Mucosa of descending colon (tissue), 3 donors: ENCODE results near the gene GPR63. TPM values are rescaled to one million over a fixed set of nuclear protein-coding genes. Genes with fewer than 3 reads are reported as not detected.
A peak's percentile ranks its signal among the peaks of the same experiment; 100 is the strongest.
"Not testable (repeated sequence)": the region's sequence is repeated elsewhere in the genome, so short reads cannot be mapped to it uniquely, and the experiment has no call there.

Experiments
- ATAC-seq: fragments of 200-7000 bp; cut with Tn5 transposase; one replicate; pipeline ENCODE4 v1.9.1; 2020; ENCODE audit warnings: mild to moderate bottlenecking, moderate library complexity
- DNase-seq, 3 donors: peaks; one replicate each; pipeline ENCODE4 v3.0.0-alpha.2; 2020
- H3K36me3 ChIP-seq: fragments of 200-600 bp; one replicate; pipeline ENCODE4 v1.8.0; 2021; ENCODE audit warnings: low read depth, mild to moderate bottlenecking
- H3K4me1 ChIP-seq: fragments of 200-600 bp; one replicate; pipeline ENCODE4 v1.8.0; 2021; ENCODE audit warnings: low read depth, mild to moderate bottlenecking
- H3K4me3 ChIP-seq: fragments of 200-600 bp; one replicate; pipeline ENCODE4 v1.8.0; 2021; ENCODE audit warnings: mild to moderate bottlenecking
- H3K9me3 ChIP-seq: fragments of 200-600 bp; one replicate; pipeline ENCODE4 v1.8.0; 2021; ENCODE audit warnings: mild to moderate bottlenecking
- CTCF ChIP-seq: fragments of 200-600 bp; IDR thresholded peaks from one replicate; pipeline ENCODE4 v1.8.0; 2022; ENCODE audit warnings: antibody characterized with exemption, mild to moderate bottlenecking
- intact Hi-C, 2 donors: fragments of 100-400 bp; cut with DNase I in 1 of 2; cut with micrococcal nuclease in 1 of 2; formaldehyde crosslinking; loops; one replicate each; pipeline versions ENCODE4 v1.11.0 to v1.11.1; 2022; cut with DNase I, micrococcal nuclease
- long read RNA-seq, 2 donors: library from polyadenylated mRNA; unstranded; transcript quantifications; one replicate each; pipeline ENCODE4 v2.0.0, GENCODE V29; 2019 to 2021
- total RNA-seq, 3 donors: library from RNA; stranded (reverse); fragmentation: NEBNext Ultra II Directional in 2 of 3; extraction: Animal tissue kit (Norgen Biotek cat#: 25700) in 2 of 3; gene quantifications; one replicate each; pipeline versions ENCODE4 v1.2.1 to v1.2.4, GENCODE V29; 2021 to 2023
- donor health status: DM: no; HTN: no; CAD: no; lungs with moderate emphysema.
- donor health status: DM: no; HTN: no; CAD: no.
- donor health status: DM: no; HTN: yes; CAD: no.

Gene GPR63
- 1 to 10 TPM; 1.3 to 1.5 (median 1.3) TPM for total RNA-seq
- long read RNA-seq, donor 1, full-length matches to known transcripts: 2 of 5 reads
- long read RNA-seq, donor 1, partial matches to known transcripts: 0 of 5 reads
- long read RNA-seq, donor 1, other reads (novel, unspliced or antisense): 3 of 5 reads
- long read RNA-seq, donor 2: 0 reads

- DNase-seq: peak; percentile 78 to 85 (median 79)
- ATAC-seq: peak; percentile 93
- no peaks in the 10 kb centered on the region for H3K9me3 ChIP-seq
- peak within 1 kb of the TSS; percentile 37 for H3K4me3 ChIP-seq
- no peaks in the 10 kb centered on the region for H3K4me1 ChIP-seq
- no peak for TF ChIP-seq CTCF
- intact Hi-C loops: no loop called here
- H3K36me3 ChIP-seq: no peaks in the 10 kb centered on the region
These were observed at the start of gene GPR63 for GRCh38 chr6:96837081-96837971. Gene GPR63, minus strand, starts transcription at chr6:96837477. Its CDS starts 37,746 bp downstream, at chr6:96799731.

- no peak overlapping the region for H3K4me3 ChIP-seq
- TF ChIP-seq CTCF: no peak
- H3K9me3 ChIP-seq: no peaks in the 10 kb centered on the region
- intact Hi-C loops: no loop called here
- no peaks in the 10 kb centered on the region for H3K36me3 ChIP-seq
- DNase-seq: no peak
- H3K4me1 ChIP-seq: no peaks in the 10 kb centered on the region
- no peak for ATAC-seq
These were observed 49.2 kb upstream of the GPR63 start for GRCh38 chr6:96886519-96886918.

GRCh38 chr6:96885187-96885631, 47.9 kb upstream of the GPR63 start:
- H3K9me3 ChIP-seq, H3K4me1 ChIP-seq, intact Hi-C loops, DNase-seq, H3K36me3 ChIP-seq, H3K4me3 ChIP-seq: not testable (repeated sequence)
- peak; percentile 68 for ATAC-seq

GRCh38 chr6:96878143-96878542, 40.9 kb upstream of the GPR63 start:
- ATAC-seq: no peak
- TF ChIP-seq CTCF: no peak
- no peak for DNase-seq
- Histone ChIP-seq H3K4me1 (no peaks in the 10 kb centered on the region), H3K4me3 (no peak overlapping the region), H3K9me3 (no peaks in the 10 kb centered on the region), H3K36me3 (no peaks in the 10 kb centered on the region)
- intact Hi-C loops: no loop called here

- H3K9me3 ChIP-seq: no peaks in the 10 kb centered on the region
- DNase-seq (no peak), ATAC-seq (no peak)
- intact Hi-C loops: no loop called here
- H3K4me3 ChIP-seq: no peak overlapping the region
- H3K36me3 ChIP-seq: no peaks in the 10 kb centered on the region
- H3K4me1 ChIP-seq: no peaks in the 10 kb centered on the region
- no peak for TF ChIP-seq CTCF
These were observed 39.7 kb upstream of the GPR63 start for GRCh38 chr6:96876886-96877545.

- Histone ChIP-seq H3K36me3 (no peaks in the 10 kb centered on the region), H3K9me3 (no peaks in the 10 kb centered on the region), H3K4me1 (no peaks in the 10 kb centered on the region), H3K4me3 (no peak overlapping the region)
- no peak for DNase-seq
- no peak for ATAC-seq
- intact Hi-C loops: no loop called here
- no peak for TF ChIP-seq CTCF
These were observed 35.7 kb upstream of the GPR63 start for GRCh38 chr6:96872976-96873375.
